GM19025 (cell line): ENCODE results near the gene KRT12.
"Not testable (repeated sequence)": the region's sequence is repeated elsewhere in the genome, so short reads cannot be mapped to it uniquely, and the experiment has no call there.

Experiments
- ATAC-seq: cut with Tn5 transposase; IDR thresholded peaks from one replicate; pipeline ENCODE4 v1.9.1; 2021; ENCODE audit warnings: mild to moderate bottlenecking, low read depth, moderate library complexity; ENCODE audit not compliant: unreplicated experiment

The KRT12 gene

DNA sequence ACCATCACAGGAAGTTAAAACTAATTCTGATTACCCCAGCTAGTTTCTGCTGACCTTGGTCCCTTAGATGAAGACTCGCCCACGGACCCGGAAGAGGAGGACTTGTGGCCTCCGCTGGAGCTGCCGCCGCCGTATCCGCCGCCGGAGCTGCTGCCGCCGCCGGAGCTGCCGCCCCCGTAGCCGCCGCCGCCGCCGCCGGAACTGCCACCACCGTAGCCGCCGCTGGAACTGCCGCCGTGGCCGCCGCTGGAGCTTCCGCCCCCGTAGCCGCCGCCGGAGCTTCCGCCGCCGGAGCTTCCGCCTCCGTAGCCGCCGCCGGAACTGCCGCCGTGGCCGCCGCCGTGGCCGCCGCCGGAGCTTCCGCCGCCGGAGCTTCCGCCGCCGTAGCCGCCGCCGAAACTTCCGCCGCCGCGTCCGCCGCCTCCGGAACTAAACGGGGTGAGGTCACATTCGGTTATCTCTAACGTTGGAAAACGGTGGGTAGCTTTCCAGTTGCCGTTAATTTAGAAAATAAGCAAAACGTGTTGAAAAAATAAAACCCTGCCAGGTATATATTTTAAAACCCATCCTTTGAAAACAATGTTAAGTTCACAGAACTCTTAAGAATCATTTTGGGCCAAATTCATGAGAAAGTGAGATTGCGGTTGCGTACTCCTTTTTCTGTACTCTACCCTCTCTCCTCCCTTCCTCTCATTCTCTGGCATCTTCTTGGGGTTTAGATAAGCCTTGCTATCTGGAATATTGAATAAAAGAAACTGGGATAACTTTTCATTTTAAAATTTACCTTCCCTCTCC is 48.1 kb downstream of the KRT12 start:
- ATAC-seq: peak; percentile 67

DNA sequence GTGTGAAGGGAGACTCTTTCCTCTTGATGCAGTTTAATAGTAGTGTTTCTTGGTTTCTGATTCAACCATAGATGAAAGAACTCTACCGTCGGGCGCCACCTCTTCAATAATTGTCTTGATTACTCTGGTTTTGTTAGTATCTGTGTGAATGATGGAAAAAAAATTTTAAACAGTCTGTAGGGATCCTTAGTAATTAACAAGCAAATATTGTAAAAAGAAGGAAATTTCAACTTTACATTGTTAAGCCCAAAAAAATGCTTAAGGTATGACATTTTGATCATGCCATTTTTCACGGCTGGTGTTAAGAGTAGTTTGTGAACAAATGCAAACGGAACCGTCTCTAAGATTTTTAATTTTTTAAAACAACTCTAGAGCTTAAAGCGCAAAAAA is 48.7 kb downstream of the KRT12 start:
- no peak for ATAC-seq

DNA sequence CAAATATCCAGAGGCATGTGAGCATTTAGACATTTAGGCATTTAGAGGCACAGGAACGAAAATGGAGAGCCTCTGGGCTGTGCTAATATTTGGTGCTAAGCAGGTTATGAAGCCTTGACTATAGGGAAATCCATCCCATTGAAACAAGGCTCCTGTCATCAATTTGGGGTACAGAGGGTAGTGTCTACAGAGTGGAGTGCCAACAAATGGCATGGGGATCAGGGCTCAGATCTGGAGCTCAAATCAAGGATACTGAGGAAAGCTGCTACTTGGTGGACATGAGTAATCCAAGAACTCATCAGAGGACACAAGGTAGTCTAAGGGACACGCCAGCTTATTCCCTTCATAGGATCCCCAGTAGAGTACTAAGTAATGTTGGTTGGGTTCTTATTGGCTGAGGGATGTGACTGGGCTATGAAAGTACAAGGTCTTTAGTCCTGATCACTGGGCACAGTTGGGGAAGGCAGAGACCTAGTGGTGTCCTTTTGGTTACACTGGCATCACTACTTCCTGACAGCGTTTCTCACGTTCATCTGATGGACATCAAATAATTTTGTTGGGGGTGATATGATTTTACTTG is 49.8 kb downstream of the KRT12 start:
- ATAC-seq: no peak

DNA sequence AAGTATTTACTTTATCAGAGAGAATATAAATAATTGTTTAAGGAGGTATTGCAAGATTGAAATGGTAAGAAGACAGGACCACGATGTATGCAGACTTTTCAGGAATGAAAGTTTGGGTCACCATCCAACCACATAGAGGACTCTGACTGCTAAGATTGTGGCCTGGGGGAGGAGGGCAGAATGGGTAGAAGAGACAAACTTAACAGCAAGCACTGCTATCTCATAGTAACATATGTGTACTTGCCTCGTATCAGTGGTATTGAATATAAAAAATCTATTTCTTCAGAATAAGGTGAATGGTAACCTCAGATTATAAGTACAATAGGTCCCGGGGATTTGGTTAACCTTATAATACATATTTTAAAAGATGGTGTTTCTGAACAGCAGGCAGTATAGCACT is 50.5 kb downstream of the KRT12 start:
- no peak for ATAC-seq

DNA sequence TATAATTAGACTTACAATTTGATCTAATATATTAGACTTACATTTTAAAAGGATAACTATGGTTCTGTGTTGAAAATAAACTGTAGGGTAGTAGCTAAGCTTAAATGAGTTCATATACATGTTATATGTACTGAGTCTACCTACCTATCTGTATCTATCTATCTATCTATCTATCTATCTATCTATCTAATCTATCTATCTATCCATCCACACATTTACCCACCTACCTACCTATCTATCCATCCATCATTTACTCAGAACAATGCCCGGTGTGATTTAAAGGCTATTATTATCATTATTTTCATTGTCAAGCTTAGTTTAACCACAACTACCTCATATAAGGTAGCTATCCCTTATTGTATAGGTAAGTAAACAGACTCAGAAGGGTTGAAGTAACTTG is 51.6 kb downstream of the KRT12 start:
- ATAC-seq: no peak

DNA sequence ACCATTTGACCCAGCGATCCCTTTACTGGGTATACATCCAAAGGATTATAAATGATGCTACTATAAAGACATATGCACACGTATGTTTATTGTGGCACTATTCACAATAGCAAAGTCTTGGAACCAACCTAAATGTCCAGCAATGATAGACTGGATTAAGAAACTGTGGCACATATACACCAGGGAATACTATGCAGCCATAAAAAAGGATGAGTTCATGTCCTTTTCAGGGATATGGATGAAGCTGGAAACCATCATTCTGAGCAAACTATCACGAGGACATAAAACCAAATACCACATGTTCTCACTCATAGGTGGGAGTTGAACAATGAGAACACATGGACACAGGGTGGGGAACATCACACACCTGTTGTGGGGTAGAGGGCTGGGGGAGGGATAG is 52.4 kb downstream of the KRT12 start:
- ATAC-seq: not testable (repeated sequence)

DNA sequence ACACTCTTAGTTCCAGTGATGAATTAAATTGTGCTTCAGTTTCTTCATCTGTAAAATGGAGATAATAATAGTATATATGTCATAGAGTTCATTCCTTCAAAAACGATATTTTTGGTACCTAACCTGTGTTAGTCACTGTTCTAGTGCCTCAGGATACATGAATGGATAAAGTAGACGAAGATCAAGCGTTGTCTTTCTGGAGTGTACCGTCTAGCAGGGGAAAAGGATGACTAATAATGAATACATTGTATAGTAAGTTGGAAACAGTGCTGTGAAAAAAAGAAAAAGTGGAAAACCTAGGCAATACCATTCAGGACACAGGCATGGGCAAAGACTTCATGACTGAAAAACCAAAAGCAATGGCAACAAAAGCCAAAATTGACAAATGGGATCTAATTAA is 53.2 kb downstream of the KRT12 start:
- ATAC-seq: no peak

DNA sequence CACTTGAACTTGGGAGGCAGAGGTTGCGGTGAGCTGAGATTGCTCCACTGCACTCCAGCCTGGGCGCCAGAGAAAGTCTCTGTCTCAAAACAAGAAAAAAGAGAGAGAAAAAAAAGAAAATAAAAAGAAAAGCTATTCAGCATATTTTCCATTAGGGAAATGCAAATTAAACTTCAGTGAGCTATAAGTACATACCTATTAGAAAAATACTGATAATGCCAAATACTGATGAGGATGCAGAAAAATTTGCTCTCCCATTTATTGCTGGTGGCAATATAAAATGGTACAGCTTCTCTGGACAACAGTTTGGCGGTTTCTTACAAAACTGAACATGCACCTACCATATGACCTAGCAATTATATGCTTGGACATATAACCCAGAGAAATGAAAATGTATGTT is 54.4 kb downstream of the KRT12 start:
- ATAC-seq: no peak
